Dedifferentiated amniotic fluid mesenchymal stem cell (primary cell): ENCODE measurements around the gene ERI3.

Source experiments
- DNase-seq: peaks from one replicate; pipeline ENCODE4 v3.0.0-alpha.2; 2016; ENCODE audit errors: extremely low spot score

ERI3 gene

DNA sequence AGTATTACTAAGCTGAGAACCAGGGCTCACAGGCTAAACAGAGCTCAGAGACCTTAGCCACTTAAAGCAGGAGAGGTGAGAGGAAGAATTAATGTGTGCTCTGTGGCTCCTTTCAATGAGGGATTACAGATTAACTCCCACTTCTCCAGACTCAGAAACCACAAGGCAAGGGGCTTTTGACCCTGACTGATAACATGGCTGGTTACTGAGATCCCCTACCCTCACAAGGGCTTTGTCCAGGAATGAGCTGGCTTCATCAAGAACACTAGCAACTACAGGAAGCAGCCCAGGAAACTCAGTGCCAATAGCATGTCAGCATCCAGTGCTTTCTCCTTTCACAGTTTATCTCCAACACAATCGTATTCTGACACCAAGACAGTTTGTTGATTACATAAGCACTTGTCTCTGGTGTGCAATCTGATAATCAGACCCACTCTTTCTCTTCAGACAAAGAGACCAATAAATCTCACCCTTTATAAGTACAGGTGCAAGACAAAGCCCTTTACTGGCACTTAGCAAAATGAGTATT, 38.8 kb downstream of the ERI3 start:
- DNase-seq, result no peak

DNA sequence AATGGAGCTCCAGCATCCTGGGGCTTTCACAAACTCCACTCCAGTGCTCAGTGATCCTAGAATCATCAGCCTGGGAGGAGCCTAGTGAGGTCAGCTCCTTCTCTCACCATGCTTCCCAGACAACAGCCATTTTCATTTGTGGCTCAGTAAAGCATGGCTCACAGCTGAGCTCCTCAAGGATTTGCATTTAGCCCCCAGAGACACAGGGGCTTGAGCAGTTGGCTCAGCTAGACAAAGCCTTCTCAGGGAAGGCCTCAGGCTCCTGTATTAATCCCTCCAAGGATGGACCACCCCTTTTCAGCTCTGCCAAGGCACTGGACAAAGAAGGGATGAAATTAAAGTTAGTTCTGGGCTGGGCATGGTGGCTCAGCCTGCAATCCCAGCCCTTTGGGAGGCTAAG, 39.5 kb downstream of the ERI3 start:
- DNase-seq, result no peak

DNA sequence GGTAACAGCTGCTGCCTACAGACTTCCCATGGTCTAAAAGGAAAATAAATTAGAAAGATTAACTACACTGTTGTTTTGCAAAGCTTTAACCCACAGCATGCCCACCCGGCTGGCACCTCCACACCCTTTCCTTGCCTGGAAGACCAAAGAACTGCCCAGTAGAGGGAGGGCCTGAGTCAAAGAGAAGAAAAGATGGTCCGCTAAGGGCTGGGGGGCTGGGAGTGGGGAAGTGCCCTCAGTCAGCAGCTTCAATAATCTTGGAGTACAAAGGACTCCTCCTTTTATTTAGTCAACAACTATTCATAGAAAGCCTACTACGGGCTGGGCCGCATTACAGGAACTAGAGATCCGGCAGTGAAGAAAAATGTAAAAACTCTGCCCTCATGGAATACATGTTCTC, 40.6 kb downstream of the ERI3 start:
- DNase-seq, result no peak

GRCh38 chr1:44313265-44313918, 41.7 kb downstream of the ERI3 start:
- no peak for DNase-seq

DNA sequence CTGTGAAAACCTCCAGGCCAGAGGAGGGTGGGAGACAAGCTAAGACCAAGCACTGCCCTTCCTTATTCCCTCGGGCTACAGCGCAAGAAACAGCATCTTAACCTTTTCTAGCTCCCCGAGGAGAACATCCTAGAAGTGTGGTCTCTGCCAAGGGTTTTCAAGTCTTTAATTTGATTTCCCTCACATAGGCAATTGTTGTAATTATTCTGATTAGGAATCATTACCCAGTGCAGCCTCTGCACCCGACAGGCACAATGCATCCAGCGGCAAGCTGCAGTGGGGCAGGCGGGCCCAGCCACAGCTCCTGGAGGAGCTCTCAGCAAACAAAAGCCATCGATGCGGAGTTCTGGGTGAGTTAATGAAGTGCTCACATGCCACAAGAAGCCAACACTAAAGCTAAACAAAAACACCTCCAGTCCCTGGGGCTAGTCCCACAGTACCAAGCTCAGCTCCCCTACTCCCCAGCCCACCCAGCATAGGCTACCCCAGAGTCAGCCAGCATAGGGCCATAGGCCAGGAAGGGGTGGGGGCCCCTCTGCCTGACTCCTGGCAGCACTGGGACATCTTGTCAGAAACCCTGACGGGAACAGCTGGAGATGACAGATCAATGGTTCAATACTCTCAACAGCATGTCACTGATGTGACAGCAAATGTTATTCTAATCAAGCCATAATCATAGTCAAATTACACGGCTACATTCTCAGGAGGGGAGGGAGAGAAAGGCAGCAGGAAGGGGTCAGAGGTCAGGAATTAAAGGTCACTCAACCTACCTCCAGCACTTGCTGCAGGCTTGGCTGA, 42.5 kb downstream of the ERI3 start:
- no peak for DNase-seq

DNA sequence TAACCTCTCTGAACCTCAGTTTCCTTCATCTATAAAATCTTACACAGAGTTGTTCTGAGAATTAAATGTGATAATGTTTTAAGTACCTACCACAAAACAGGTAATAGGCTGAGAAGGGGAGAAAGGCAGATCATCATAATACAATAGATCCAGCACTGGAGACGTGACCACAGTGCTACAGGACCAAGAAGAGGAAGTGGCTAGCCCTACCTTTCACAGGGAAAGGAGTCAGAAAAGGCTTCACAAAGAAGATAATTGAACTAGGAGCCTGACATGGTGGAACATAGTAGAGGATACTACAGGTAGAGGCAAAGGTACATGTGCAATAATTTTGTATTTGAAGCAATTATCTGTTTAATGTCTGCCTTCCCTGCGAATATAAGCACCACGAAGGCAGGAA, 45.1 kb downstream of the ERI3 start:
- DNase-seq, result no peak

GRCh38 chr1:44305962-44306422, 49.1 kb downstream of the ERI3 start:
- no peak for DNase-seq

GRCh38 chr1:44303532-44303931, 51.5 kb downstream of the ERI3 start:
- no peak for DNase-seq

- no peak for DNase-seq
Measured at GRCh38 chr1:44302541-44302940, 52.5 kb downstream of the ERI3 start.

- DNase-seq, result no peak
Measured at GRCh38 chr1:44301442-44301841, 53.6 kb downstream of the ERI3 start.

DNA sequence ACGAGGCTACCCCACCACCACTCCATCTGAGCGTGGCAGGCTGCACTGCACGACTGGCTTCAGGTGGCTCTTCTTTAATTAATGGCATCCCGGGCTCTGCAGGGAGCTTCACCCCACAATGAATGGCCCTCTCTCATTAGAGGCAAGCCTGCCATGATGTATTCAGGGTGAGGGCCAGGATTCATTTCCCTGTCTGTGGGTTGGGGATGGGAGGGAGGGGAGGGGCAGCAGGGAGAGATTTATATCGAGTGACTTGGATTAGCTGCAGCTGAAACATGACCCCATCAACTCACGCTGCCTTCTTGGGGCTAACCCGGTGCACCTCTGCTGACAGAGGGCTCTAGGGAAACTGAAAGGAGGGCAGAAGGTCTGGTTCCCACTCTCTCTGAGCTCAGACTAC, 54.2 kb downstream of the ERI3 start:
- DNase-seq, result no peak

GRCh38 chr1:44297695-44298400, 57.2 kb downstream of the ERI3 start:
- no peak for DNase-seq

DNA sequence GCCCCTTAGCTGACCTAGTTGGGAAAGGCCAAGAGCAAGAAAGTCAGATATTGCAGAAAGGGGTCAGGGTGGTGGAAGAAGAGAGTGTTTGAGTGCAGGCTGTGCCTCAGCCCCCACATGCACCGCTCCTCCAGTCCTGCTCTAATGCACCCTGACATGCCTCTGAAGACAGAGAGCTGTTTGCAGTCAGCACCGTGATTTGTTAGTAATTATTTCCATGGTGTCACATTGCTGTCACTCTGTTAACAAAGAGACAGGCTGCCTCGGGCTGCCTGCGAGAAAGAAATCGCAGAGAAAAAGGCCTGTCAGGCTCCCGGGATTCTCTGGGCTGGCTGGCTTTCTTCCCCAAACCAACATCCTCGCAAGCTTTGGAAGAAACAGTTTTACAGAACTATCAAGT, 58.3 kb downstream of the ERI3 start:
- DNase-seq, result no peak

DNA sequence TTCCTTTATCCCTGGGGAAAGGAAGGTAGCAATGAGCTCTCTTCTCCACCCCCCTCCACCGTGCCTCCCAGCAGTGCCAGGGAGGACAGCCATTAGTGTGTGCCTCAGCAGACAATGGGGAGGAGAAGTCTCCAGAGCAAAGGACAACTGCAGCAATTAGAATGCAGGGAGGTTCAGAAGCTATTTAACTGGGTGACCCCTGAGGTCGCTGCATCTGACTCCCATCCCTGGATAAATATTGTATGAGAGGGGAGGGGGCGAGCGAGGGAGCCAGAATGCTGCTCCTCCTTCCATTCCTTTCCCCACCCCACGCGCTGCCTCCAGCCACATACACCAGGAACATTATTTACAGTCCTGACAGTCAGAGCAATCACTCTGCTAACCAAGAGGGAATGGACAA, 59.0 kb downstream of the ERI3 start:
- no peak for DNase-seq

DNA sequence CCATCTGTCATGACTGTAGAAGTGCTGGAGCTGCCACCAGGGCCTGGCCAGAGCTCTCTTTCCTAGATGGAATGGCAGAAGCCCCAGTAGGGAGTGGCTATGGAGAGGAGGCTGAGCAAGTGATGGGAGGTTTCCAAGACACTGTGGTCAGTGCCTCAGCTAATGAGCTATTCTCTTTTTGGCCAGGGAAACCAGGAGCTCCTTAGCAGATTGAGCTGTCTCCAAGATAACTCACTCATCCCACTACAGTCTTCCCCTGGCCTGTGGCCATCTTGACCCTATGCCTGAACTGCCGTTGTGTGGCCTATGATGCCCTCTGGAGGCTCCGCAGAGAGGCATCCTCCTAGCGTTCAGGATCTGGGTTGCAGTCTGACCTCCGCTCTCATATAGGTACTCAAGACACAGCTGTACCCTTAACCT, 60.5 kb downstream of the ERI3 start:
- no peak for DNase-seq

DNA sequence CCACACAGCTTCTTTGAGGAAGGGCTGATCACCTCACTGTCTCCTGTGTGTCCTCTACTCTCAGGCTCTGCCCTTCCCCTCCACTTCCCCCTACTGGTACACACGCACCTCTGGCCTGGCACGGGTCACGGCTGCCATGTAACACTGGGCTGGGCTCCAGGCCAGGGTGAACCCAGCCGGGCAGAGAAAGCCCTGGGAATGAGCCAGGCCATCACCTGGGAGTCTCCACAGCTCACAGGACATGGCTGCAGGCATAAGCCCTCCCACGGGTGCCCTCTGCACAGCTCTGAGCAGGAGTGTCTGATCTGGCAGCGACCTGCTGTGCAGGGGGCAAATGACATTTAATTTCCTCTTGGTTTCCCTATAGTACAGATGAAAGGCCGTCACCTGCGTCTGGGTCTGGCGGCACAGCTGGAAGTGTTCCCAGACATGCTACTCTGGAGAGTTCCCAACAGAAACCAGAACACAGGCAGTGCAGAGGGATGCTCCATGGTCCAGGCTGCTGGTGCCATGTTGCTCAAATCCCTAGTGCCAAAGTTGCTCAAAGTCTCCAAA, 61.2 kb downstream of the ERI3 start:
- no peak for DNase-seq

- DNase-seq, result no peak
Measured at GRCh38 chr1:44292651-44293050, 62.4 kb downstream of the ERI3 start.

GRCh38 chr1:44290250-44291094, 64.6 kb downstream of the ERI3 start:
- no peak for DNase-seq

GRCh38 chr1:44289530-44289929, 65.5 kb downstream of the ERI3 start:
- DNase-seq, result no peak

DNA sequence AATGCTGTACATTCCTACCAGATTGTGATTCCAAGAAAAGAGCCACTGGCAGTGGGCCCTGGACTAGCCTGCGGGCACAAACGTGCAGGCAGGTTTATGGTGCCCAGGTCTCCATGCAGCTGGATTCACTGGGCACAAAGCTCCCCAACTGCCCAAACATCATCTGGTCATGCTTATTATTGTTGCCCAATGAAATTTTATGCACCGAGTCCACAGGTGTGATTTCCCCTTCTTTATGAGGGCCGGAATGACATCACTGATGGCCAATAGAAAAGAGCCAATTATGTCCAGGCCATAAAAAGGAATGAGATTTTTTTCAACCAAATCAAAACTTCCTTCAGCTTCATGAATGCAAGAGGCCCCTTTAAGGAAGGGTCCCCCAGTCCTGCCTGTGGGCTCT, 66.2 kb downstream of the ERI3 start:
- DNase-seq, result no peak

DNA sequence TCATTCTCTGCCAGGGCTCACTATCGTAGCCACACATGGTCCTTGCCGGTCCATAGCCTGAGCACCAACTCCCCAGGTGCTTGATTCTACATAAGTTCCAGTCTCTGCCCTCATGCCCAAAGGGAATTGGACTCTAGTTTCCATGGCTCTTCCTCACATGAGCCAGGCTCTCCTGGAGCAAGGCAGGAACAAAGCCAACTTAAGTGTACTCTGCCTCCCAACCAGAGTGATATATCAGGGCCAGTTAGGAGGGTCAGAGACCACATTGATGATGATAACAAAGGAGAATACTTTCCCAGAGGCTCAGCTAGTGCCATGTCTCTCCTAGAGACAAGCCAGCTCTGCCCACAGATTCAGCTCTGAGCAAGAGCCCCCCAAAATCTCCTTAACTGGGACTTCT, 70.9 kb downstream of the ERI3 start:
- DNase-seq, result no peak
